SW 1271 (cell line): ENCODE results near the gene RAD18.

Experiments
- DNase-seq, 2 experiments: peaks; one replicate each; lab custom pipeline; 2025; lab: John Stamatoyannopoulos, UW

Gene RAD18

GRCh38 chr3:8835385-8835784 lies 127.9 kb downstream of the RAD18 start:
- DNase-seq: no peak

GRCh38 chr3:8834974-8835373 lies 128.3 kb downstream of the RAD18 start:
- no peak for DNase-seq

DNA sequence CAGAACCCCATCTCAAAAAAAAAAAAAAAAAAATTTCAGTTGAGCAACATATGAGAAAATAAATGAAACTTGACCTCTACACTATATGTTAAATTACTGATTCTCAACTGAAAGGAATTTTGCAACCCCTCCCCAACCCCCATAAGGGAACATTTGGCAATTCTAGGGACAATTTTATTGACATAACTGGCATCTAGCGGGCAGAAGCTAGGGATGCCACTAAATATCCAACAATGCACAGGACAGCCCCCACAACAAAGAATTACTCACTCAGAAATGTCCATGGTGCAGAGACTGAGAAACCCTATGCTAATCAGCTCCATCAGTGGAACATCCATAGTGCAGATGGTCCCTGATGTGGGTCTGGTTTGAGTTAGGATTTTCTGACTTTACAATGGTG lies 135.6 kb downstream of the RAD18 start:
- DNase-seq: no peak
